HepG2 (cell line): Measurements from ENCODE around the gene HSD17B2. TPM values are rescaled to one million over a fixed set of nuclear protein-coding genes. Genes with fewer than 3 reads are reported as not detected.

Experiments used
- ATRX ChIP-seq: sonication (generic); formaldehyde crosslinking; IDR thresholded peaks from 2 replicates; pipeline ENCODE4 v1.4.0; 2020; ENCODE audit warnings: missing genetic modification reagents, borderline replicate concordance
- HHEX ChIP-seq: IDR thresholded peaks from 2 replicates; pipeline ENCODE4 v1.6.1; 2016; ENCODE audit warnings: control low read depth
- HMGA1 ChIP-seq: sonication (generic); formaldehyde crosslinking; conservative IDR thresholded peaks from 2 replicates; pipeline ENCODE4 v1.4.0; 2020; ENCODE audit warnings: missing genetic modification reagents
- ZNF256 ChIP-seq: sonication (generic); formaldehyde crosslinking; conservative IDR thresholded peaks from 2 replicates; pipeline ENCODE4 v1.4.0; 2020; ENCODE audit warnings: missing genetic modification reagents
- ZNF354B ChIP-seq: sonication (generic); formaldehyde crosslinking; IDR thresholded peaks from 2 replicates; pipeline ENCODE4 v1.8.0; 2022; ENCODE audit warnings: mild to moderate bottlenecking, missing genetic modification reagents
- ZNF562 ChIP-seq: sonication (generic); formaldehyde crosslinking; IDR thresholded peaks from 2 replicates; pipeline ENCODE4 v1.8.0; 2022; ENCODE audit warnings: missing genetic modification reagents, borderline replicate concordance
- ZNF724P ChIP-seq: sonication (generic); formaldehyde crosslinking; IDR thresholded peaks from 2 replicates; pipeline ENCODE4 v1.8.0; 2022; ENCODE audit warnings: missing genetic modification reagents, borderline replicate concordance
- polyA plus RNA-seq, 8 experiments: library from polyadenylated mRNA; depleted of rRNA in 3 of 8; stranded (reverse) in 7 of 8; unstranded in 1 of 8; fragments of >200 nt; fragmentation: Illumina TruSeq in 4 of 8; extraction: Trizol in 4 of 8; gene quantifications; 2 replicates each; pipeline versions ENCODE4 v1.2.1 to v1.2.3, GENCODE V29; 2011 to 2016; ENCODE audit warnings: low read depth in 4 of 8, missing spikeins in 1 of 8, mixed read lengths in 1 of 8; ENCODE audit not compliant: insufficient read depth in 1 of 8
- total RNA-seq, 5 experiments: library from RNA; depleted of rRNA; stranded (reverse); fragments of >200 nt; fragmentation: Illumina TruSeq; extraction: Trizol; gene quantifications; 2 replicates each; pipeline ENCODE4 v1.2.3, GENCODE V29; 2016; ENCODE audit warnings: low read depth in 1 of 5
- TF ChIP-seq, protein P1 (sequence below): fragments of 450-650 bp; IDR thresholded peaks from 2 replicates; pipeline ENCODE4 v1.6.1; 2017
- TF ChIP-seq, protein P2 (sequence below): sonication (generic); formaldehyde crosslinking; IDR thresholded peaks from 2 replicates; pipeline ENCODE4 v1.5.1; 2020; ENCODE audit warnings: mild to moderate bottlenecking, moderate library complexity, missing genetic modification reagents
- TF ChIP-seq, protein P3 (sequence below): sonication (generic); formaldehyde crosslinking; IDR thresholded peaks from 2 replicates; pipeline ENCODE4 v1.5.1; 2020; ENCODE audit warnings: mild to moderate bottlenecking, missing genetic modification reagents, borderline replicate concordance
- TF ChIP-seq, protein P4 (sequence below): sonication (generic); formaldehyde crosslinking; IDR thresholded peaks from 2 replicates; pipeline ENCODE4 v1.9.0; 2022; ENCODE audit warnings: low read depth, missing genetic modification reagents
- TF ChIP-seq, protein P5 (sequence below): sonication (generic); formaldehyde crosslinking; IDR thresholded peaks from 2 replicates; pipeline ENCODE4; 2020; ENCODE audit warnings: missing genetic modification reagents, mild to moderate bottlenecking, borderline replicate concordance
- TF ChIP-seq, protein P6 (sequence below): sonication (generic); formaldehyde crosslinking; IDR thresholded peaks from 2 replicates; pipeline ENCODE4 v1.4.0; 2020; ENCODE audit warnings: mild to moderate bottlenecking, missing genetic modification reagents

The HSD17B2 gene
- total and polyA plus RNA-seq, 2 of the 13 experiments (the other 11 are each of a cell fraction or from before 2014, with no cell fraction given) = 26.3 to 69.3 TPM

DNA sequence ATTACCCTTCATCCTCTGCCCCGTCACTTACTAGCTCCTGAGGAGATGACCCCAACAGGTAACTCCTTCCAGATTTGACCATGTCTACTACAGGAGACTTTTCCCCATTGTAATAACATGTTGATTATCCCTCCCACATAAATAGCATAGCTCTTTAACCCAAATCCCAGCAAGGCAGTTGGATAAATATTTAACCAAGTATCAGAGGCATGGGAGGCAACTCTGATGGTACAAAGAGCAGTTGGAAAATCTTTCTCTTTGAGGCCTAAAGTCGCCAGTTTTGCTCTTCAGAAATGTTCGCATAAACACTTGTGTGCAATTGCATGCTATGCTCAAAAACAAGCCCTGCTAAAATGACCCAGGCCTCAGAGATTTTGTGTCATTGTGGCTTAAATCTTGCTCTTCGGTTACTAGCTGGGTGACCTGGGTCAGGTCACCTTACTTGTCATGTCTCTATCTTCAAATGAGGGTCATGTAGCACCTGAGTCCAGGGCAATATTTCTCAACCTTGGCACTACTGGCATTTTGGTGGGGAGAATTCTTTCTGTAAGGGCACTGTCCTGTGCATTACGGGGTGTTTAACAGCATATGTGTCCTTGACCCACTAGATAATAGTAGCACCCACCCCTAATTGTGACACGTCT lies 48.8 kb downstream of the HSD17B2 start (continued):
- TF ChIP-seq, protein P1, sequence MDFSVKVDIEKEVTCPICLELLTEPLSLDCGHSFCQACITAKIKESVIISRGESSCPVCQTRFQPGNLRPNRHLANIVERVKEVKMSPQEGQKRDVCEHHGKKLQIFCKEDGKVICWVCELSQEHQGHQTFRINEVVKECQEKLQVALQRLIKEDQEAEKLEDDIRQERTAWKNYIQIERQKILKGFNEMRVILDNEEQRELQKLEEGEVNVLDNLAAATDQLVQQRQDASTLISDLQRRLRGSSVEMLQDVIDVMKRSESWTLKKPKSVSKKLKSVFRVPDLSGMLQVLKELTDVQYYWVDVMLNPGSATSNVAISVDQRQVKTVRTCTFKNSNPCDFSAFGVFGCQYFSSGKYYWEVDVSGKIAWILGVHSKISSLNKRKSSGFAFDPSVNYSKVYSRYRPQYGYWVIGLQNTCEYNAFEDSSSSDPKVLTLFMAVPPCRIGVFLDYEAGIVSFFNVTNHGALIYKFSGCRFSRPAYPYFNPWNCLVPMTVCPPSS = no peak
- TF ChIP-seq ZNF354B (no peak), ZNF562 (no peak), HHEX (CRISPR knock-in tag) (no peak), ZNF724P (no peak), ATRX (no peak), HMGA1 (no peak), ZNF256 (CRISPR knock-in tag) (no peak)
- TF ChIP-seq, protein P2, sequence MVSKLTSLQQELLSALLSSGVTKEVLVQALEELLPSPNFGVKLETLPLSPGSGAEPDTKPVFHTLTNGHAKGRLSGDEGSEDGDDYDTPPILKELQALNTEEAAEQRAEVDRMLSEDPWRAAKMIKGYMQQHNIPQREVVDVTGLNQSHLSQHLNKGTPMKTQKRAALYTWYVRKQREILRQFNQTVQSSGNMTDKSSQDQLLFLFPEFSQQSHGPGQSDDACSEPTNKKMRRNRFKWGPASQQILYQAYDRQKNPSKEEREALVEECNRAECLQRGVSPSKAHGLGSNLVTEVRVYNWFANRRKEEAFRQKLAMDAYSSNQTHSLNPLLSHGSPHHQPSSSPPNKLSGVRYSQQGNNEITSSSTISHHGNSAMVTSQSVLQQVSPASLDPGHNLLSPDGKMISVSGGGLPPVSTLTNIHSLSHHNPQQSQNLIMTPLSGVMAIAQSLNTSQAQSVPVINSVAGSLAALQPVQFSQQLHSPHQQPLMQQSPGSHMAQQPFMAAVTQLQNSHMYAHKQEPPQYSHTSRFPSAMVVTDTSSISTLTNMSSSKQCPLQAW (CRISPR knock-in tag) = peak; percentile 87
- TF ChIP-seq, protein P3, sequence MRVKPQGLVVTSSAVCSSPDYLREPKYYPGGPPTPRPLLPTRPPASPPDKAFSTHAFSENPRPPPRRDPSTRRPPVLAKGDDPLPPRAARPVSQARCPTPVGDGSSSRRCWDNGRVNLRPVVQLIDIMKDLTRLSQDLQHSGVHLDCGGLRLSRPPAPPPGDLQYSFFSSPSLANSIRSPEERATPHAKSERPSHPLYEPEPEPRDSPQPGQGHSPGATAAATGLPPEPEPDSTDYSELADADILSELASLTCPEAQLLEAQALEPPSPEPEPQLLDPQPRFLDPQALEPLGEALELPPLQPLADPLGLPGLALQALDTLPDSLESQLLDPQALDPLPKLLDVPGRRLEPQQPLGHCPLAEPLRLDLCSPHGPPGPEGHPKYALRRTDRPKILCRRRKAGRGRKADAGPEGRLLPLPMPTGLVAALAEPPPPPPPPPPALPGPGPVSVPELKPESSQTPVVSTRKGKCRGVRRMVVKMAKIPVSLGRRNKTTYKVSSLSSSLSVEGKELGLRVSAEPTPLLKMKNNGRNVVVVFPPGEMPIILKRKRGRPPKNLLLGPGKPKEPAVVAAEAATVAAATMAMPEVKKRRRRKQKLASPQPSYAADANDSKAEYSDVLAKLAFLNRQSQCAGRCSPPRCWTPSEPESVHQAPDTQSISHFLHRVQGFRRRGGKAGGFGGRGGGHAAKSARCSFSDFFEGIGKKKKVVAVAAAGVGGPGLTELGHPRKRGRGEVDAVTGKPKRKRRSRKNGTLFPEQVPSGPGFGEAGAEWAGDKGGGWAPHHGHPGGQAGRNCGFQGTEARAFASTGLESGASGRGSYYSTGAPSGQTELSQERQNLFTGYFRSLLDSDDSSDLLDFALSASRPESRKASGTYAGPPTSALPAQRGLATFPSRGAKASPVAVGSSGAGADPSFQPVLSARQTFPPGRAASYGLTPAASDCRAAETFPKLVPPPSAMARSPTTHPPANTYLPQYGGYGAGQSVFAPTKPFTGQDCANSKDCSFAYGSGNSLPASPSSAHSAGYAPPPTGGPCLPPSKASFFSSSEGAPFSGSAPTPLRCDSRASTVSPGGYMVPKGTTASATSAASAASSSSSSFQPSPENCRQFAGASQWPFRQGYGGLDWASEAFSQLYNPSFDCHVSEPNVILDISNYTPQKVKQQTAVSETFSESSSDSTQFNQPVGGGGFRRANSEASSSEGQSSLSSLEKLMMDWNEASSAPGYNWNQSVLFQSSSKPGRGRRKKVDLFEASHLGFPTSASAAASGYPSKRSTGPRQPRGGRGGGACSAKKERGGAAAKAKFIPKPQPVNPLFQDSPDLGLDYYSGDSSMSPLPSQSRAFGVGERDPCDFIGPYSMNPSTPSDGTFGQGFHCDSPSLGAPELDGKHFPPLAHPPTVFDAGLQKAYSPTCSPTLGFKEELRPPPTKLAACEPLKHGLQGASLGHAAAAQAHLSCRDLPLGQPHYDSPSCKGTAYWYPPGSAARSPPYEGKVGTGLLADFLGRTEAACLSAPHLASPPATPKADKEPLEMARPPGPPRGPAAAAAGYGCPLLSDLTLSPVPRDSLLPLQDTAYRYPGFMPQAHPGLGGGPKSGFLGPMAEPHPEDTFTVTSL (CRISPR knock-in tag) = peak; percentile 43; the same call in 1 of the 2 replicates
- TF ChIP-seq, protein P4, sequence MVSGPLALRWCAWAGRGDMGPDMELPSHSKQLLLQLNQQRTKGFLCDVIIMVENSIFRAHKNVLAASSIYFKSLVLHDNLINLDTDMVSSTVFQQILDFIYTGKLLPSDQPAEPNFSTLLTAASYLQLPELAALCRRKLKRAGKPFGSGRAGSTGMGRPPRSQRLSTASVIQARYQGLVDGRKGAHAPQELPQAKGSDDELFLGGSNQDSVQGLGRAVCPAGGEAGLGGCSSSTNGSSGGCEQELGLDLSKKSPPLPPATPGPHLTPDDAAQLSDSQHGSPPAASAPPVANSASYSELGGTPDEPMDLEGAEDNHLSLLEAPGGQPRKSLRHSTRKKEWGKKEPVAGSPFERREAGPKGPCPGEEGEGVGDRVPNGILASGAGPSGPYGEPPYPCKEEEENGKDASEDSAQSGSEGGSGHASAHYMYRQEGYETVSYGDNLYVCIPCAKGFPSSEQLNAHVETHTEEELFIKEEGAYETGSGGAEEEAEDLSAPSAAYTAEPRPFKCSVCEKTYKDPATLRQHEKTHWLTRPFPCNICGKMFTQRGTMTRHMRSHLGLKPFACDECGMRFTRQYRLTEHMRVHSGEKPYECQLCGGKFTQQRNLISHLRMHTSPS (CRISPR knock-in tag) = peak; percentile 47
- TF ChIP-seq, protein P5, sequence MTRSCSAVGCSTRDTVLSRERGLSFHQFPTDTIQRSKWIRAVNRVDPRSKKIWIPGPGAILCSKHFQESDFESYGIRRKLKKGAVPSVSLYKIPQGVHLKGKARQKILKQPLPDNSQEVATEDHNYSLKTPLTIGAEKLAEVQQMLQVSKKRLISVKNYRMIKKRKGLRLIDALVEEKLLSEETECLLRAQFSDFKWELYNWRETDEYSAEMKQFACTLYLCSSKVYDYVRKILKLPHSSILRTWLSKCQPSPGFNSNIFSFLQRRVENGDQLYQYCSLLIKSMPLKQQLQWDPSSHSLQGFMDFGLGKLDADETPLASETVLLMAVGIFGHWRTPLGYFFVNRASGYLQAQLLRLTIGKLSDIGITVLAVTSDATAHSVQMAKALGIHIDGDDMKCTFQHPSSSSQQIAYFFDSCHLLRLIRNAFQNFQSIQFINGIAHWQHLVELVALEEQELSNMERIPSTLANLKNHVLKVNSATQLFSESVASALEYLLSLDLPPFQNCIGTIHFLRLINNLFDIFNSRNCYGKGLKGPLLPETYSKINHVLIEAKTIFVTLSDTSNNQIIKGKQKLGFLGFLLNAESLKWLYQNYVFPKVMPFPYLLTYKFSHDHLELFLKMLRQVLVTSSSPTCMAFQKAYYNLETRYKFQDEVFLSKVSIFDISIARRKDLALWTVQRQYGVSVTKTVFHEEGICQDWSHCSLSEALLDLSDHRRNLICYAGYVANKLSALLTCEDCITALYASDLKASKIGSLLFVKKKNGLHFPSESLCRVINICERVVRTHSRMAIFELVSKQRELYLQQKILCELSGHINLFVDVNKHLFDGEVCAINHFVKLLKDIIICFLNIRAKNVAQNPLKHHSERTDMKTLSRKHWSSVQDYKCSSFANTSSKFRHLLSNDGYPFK = no peak
- TF ChIP-seq, protein P6, sequence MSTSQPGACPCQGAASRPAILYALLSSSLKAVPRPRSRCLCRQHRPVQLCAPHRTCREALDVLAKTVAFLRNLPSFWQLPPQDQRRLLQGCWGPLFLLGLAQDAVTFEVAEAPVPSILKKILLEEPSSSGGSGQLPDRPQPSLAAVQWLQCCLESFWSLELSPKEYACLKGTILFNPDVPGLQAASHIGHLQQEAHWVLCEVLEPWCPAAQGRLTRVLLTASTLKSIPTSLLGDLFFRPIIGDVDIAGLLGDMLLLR (CRISPR knock-in tag) = no peak
